GM06990 (cell line): Measurements from ENCODE around the gene KRTAP1-1.
"Not testable (repeated sequence)": the region's sequence is repeated elsewhere in the genome, so short reads cannot be mapped to it uniquely, and the experiment has no call there.

Source experiments
- DNase-seq: peaks from one replicate; pipeline ENCODE4 v3.0.0-alpha.2; 2011; ENCODE audit not compliant: insufficient read length; ENCODE audit errors: extremely low read depth
- H3K27me3 ChIP-seq: replicated peaks from 2 replicates; pipeline ENCODE4 v1.6.0; 2011; ENCODE audit warnings: low read length; ENCODE audit not compliant: control insufficient read depth, insufficient read depth
- H3K36me3 ChIP-seq: 2 replicates; pipeline ENCODE4 v1.5.1; 2011; ENCODE audit warnings: low read length; ENCODE audit not compliant: control insufficient read depth, insufficient read depth
- H3K4me3 ChIP-seq: replicated peaks from 2 replicates; pipeline ENCODE4 v1.5.1; 2011; ENCODE audit warnings: low read depth, mild to moderate bottlenecking, control low read depth, low read length
- TF ChIP-seq, protein P1 (sequence below): IDR thresholded peaks from 2 replicates; pipeline ENCODE4 v1.5.1; 2011; ENCODE audit warnings: low read length, control low read depth, mild to moderate bottlenecking, inconsistent platforms; ENCODE audit not compliant: insufficient read depth, poor library complexity, severe bottlenecking

KRTAP1-1 gene

DNA sequence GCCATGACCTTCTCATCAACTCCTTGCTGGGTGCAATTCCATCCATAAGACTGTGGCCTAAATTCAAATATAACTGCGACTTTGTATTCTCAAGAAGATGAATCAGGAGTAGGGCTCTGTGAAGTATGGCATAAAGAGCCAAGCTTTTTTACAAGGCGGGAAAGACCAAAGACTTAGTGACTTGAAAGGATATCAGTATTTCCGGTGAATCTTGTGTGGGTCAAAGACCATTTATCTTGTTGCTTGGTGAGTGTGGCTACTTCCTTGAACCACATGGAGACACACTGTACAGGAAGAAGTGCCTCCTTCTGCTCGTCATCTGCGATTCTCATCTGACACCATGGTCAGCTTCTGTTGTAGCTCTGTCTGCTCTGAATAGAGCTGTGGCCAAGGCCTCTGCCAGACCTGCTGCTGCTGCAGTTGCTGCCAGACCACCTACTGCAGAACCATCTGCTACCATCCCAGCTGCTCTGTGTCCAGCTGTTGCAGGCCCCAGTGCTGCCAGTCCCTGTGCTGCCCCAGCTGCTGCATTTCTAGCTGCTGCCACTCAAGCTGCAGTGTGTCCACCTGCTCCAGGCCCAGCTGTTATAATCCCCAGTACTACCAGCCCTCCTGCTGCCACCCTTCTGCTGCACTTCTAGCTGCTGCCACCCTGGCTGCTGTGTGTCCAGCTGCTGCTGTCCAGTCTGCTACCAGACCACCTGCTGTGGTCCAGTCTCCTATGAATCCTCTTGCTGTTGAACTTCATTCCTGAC lies 30.5 kb upstream of the KRTAP1-1 start:
- TF ChIP-seq, protein P1, sequence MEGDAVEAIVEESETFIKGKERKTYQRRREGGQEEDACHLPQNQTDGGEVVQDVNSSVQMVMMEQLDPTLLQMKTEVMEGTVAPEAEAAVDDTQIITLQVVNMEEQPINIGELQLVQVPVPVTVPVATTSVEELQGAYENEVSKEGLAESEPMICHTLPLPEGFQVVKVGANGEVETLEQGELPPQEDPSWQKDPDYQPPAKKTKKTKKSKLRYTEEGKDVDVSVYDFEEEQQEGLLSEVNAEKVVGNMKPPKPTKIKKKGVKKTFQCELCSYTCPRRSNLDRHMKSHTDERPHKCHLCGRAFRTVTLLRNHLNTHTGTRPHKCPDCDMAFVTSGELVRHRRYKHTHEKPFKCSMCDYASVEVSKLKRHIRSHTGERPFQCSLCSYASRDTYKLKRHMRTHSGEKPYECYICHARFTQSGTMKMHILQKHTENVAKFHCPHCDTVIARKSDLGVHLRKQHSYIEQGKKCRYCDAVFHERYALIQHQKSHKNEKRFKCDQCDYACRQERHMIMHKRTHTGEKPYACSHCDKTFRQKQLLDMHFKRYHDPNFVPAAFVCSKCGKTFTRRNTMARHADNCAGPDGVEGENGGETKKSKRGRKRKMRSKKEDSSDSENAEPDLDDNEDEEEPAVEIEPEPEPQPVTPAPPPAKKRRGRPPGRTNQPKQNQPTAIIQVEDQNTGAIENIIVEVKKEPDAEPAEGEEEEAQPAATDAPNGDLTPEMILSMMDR: no peak
- no peak for DNase-seq
- Histone ChIP-seq H3K36me3 (no peaks in the 10 kb centered on the region), H3K27me3 (no peaks in the 10 kb centered on the region), H3K4me3 (no peak overlapping the region)

DNA sequence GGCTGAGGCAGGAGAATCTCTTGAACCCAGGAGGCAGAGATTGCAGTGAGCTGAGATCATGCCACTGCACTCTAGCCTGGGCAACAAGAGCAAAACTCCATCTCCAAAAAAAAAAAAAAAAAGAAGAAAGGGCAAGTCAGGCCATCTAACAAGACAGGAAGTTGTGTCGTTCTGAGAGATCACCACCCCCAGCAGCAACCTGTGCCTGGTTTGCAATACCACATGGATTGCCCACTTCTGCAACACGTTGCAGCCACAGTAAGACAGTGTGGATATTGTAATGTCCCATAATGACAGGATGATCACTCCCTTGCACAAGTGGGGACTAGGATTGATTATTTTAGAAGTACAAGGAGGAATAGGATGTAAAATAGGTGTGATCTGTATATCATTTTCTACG lies 27.8 kb upstream of the KRTAP1-1 start:
- H3K36me3 ChIP-seq: no peaks in the 10 kb centered on the region

DNA sequence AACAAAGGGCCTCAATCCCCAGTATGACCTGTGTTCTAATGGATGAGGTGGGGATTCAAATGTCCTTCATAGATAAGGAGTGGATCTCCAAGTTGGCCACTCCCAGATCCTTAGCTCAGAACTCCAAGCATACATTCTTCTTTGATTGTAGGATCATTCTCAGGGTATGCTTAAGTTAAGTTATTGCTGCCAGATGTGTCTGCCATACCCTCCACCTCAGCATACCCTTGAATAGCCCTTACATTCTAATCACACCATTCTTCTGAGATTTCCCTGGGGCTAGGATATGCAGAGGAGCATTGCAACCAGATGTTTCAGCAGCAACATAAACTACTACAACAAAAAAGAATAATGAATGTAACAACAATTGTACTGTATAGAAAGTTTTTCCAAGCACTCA lies 26.0 kb upstream of the KRTAP1-1 start:
- H3K36me3 ChIP-seq: no peaks in the 10 kb centered on the region
- H3K4me3 ChIP-seq: no peak overlapping the region
- no peak for DNase-seq
- no peaks in the 10 kb centered on the region for H3K27me3 ChIP-seq
- TF ChIP-seq, protein P1: no peak

More for the DNA sequence above, 27.8 kb upstream of the KRTAP1-1 start:
- Histone ChIP-seq H3K27me3 (no peaks in the 10 kb centered on the region), H3K4me3 (no peak overlapping the region)
- no peak for DNase-seq
- TF ChIP-seq, protein P1: no peak

DNA sequence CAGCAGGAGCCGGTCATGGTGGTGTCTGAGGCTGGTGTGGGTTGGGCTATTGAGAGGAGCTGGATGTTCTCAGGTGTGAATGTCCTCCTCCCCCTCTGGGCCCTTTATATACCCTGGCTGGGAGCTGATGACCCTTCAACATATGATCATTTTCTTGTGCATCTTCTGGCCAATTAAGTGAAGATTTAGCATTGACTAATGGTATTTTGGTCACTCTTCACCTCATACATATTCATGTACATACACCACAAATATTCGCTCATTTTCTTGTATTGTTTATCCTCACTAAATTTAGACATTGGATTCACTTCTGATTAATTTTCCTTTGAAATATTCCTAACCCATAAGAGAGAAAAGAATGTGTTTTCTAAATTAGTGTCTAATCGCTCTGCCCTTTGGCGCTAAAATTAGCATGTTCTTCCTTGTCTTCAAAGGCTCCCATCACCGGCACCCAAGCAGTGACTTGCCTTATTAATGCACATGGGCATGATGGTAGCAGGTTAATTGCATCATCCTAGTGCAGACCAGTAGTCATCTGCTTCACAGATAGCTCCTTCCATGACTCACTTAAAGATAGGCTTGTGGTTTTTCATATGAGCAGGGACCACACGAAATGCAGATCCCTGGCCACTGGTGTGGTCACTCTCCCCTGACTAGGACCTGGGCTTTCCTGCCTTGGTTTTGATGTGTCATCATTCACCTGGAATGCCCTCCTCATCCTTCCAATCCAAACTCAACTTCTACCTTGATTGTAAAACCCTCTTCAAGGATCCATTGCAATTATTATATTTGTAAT lies 24.8 kb upstream of the KRTAP1-1 start, which contains the start of gene KRTAP2-4:
Gene KRTAP2-4 (minus strand): TSS at position 51 of the 796 bp plus-strand sequence. CDS start 34 bp downstream, at position 17.
- Histone ChIP-seq H3K36me3 (no peaks in the 10 kb centered on the region), H3K4me3 (no peak within 1 kb of the TSS), H3K27me3 (no peaks in the 10 kb centered on the region; the same call in 1 of the 2 replicates)
- TF ChIP-seq, protein P1: no peak
- no peak for DNase-seq

DNA sequence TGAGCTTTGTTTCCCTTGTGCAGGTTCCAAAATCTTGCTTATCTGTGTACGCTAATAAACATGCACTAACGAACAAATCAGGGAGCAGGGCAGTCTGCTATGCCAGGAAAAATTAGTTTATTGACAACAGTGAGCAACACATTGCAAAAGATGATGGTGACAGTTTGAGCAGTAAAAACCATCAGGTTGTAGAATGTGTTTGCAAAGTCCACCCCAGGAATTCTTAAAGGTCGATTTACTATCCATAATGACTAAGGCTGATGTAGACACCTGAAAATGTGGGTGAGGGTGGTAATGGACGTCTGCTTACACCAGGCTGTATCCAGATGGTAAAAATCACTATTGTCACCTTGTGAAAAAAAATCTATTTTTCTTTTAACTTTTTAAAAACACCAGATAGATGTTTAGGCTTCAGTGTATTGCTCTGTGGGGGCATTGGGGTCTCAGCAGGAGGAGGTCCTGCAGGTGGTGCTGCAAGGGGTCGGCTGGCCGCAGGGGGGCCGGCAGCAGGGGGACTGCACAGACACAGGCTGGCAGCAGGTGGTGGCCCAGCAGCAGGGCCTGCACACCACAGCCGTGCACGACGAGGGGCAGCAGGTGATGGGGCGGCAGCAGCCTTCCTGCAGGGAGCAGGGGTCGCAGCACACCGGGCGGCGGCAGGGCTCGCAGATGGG lies 23.9 kb upstream of the KRTAP1-1 start:
- not testable (repeated sequence) for H3K4me3 ChIP-seq, H3K27me3 ChIP-seq, H3K36me3 ChIP-seq, DNase-seq

DNA sequence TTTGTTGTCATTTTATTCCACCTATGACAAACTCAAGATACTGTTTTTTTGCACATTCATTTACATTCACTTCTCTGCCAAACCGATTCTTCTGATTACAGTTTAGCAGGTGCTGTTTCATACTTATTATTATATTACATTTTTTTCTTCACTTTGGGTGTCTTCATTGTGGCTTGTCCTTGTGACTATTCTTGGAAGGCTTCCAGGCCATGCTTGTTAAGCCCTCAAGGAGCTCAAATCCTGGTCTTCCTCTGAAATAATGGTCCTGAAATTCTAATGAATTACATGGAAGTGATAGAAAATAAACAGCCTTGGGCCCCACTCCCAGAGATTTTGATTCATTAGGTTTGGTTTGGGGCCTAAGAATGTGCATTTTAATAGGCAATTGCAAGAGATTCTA lies 23.1 kb upstream of the KRTAP1-1 start:
- H3K27me3 ChIP-seq: no peaks in the 10 kb centered on the region; the same call in 1 of the 2 replicates
- no peak for DNase-seq
- TF ChIP-seq, protein P1: no peak
- H3K4me3 ChIP-seq: no peak overlapping the region
- H3K36me3 ChIP-seq: no peaks in the 10 kb centered on the region
